ENCODE results near the gene PILRA. TPM values are rescaled to one million over a fixed set of nuclear protein-coding genes. Genes with fewer than 3 reads are reported as not detected.
A peak's percentile ranks its signal among the peaks of the same experiment; 100 is the strongest.

Gene PILRA
- total and polyA plus RNA-seq, 12 donors: 3.2 to 18.9 (median 12.0) TPM

GRCh38 chr7:100370303-100370702 is 3.0 kb upstream of the PILRA start:
- H3K27ac ChIP-seq: peak overlapping the region in 1 of 5 donors; percentile 82
- WGBS, 4 donors: 11 to 41% (median 29%) methylated on average over 4 of the region's 4 CpGs
- H3K4me1 ChIP-seq (replicated peaks in 1 of 2): peaks cover 0 to 10% of the 10 kb centered on the region in 2 donors
- H3K4me3 ChIP-seq: no peak overlapping the region
- no peaks in the 10 kb centered on the region for H3K27me3 ChIP-seq
- no peak for DNase-seq
- no peak for TF ChIP-seq POLR2A (IDR thresholded peaks at IDR 0.05)
- H3K9me3 ChIP-seq (replicated peaks in 1 of 3): no peaks in the 10 kb centered on the region
- H3K36me3 ChIP-seq (replicated peaks in 1 of 2): no peaks in the 10 kb centered on the region
- intact Hi-C loops (cut with DNase I): loop anchor here in 1 of 2 donors (5.0 kb wide), 1 partner anchor 37 kb away; no protein-coding TSS in a partner anchor

GRCh38 chr7:100370746-100371145 is 2.5 kb upstream of the PILRA start:
- Histone ChIP-seq H3K27ac (peak overlapping the region in 1 of 5 donors; percentile 82), H3K27me3 (no peaks in the 10 kb centered on the region), H3K9me3 (replicated peaks in 1 of 3) (no peaks in the 10 kb centered on the region), H3K4me1 (replicated peaks in 1 of 2) (peaks cover 0 to 12% of the 10 kb centered on the region in 2 donors), H3K36me3 (replicated peaks in 1 of 2) (no peaks in the 10 kb centered on the region), H3K4me3 (no peak overlapping the region)
- TF ChIP-seq POLR2A (IDR thresholded peaks at IDR 0.05): no peak
- TF ChIP-seq CTCF (IDR thresholded peaks at IDR 0.05): no peak
- intact Hi-C loops (cut with DNase I): loop anchor here in 1 of 2 donors (5.0 kb wide), 1 partner anchor 37 kb away; no protein-coding TSS in a partner anchor
- 71 to 97% (median 80%) methylated on average over 6 of the region's 6 CpGs for WGBS, 4 donors
- DNase-seq: no peak

- H3K4me3 ChIP-seq: no peak overlapping the region
- TF ChIP-seq CTCF (IDR thresholded peaks at IDR 0.05) (no peak), POLR2A (IDR thresholded peaks at IDR 0.05) (no peak)
- peak overlapping the region in 1 of 5 donors; percentile 15 for H3K27ac ChIP-seq
- H3K9me3 ChIP-seq (replicated peaks in 1 of 3): no peaks in the 10 kb centered on the region
- 78 to 84% (median 80%) methylated on average over 5 to 7 of the region's 7 CpGs for WGBS, 4 donors
- intact Hi-C loops (cut with DNase I): loop anchor here in 1 of 2 donors (5.0 kb wide), 1 partner anchor 36 kb away; no protein-coding TSS in a partner anchor
- H3K4me1 ChIP-seq (replicated peaks in 1 of 2): peaks cover 0 to 17% of the 10 kb centered on the region in 2 donors
- no peaks in the 10 kb centered on the region for H3K36me3 ChIP-seq (replicated peaks in 1 of 2)
- DNase-seq: no peak
- H3K27me3 ChIP-seq: no peaks in the 10 kb centered on the region
These were observed 1.6 kb upstream of the PILRA start for GRCh38 chr7:100371561-100372171.

GRCh38 chr7:100372256-100372655 is 1.0 kb upstream of the PILRA start:
- WGBS, 4 donors: 52 to 63% (median 58%) methylated on average over 5 to 8 of the region's 8 CpGs
- Histone ChIP-seq H3K27me3 (no peaks in the 10 kb centered on the region), H3K4me1 (replicated peaks in 1 of 2) (peaks cover 0 to 17% of the 10 kb centered on the region in 2 donors), H3K27ac (peak overlapping the region in 4 of 5 donors; percentile 19 to 74 (median 35)), H3K36me3 (replicated peaks in 1 of 2) (no peaks in the 10 kb centered on the region), H3K4me3 (no peak overlapping the region), H3K9me3 (replicated peaks in 1 of 3) (no peaks in the 10 kb centered on the region)
- TF ChIP-seq POLR2A (IDR thresholded peaks at IDR 0.05) (no peak), CTCF (IDR thresholded peaks at IDR 0.05) (no peak)
- DNase-seq: peak in 2 of 7 donors; percentile 32 to 43
- intact Hi-C loops (cut with DNase I): loop anchor here in 1 of 2 donors (5.0 kb wide), 1 partner anchor 35 kb away; no protein-coding TSS in a partner anchor

All from adrenal gland (tissue), 12 donors.